Activated B cell treated with CpG ODN at 0.5 μM for 24 hours (primary cell): Measurements from ENCODE around the gene TAC4. TPM values are rescaled to one million over a fixed set of nuclear protein-coding genes. Genes with fewer than 3 reads are reported as not detected.

Experiments used
- ATAC-seq: fragments of 200-7000 bp; cut with Tn5 transposase; one replicate; pipeline ENCODE4 v1.10.0; 2021; ENCODE audit warnings: low read depth, mild to moderate bottlenecking, moderate library complexity
- CTCF ChIA-PET: fragments of 350-600 bp; sonication (Branson Sonifier 250); formaldehyde crosslinking; loops from one replicate; lab custom pipeline; 2021; ENCODE audit warnings: antibody characterized with exemption; lab: Charles Lee
- POLR2A ChIA-PET: fragments of 350-600 bp; sonication (Branson Sonifier 250); formaldehyde crosslinking; loops from one replicate; lab custom pipeline; 2021; ENCODE audit warnings: antibody characterized with exemption; lab: Charles Lee
- DNase-seq: peaks from one replicate; pipeline ENCODE4 v3.0.0; 2022
- H3K27ac Mint-ChIP-seq: one replicate; pipeline ENCODE4 v1.8.0; 2020; ENCODE audit warnings: mixed read lengths
- H3K27me3 Mint-ChIP-seq: one replicate; pipeline ENCODE4 v1.8.0; 2021; ENCODE audit warnings: mixed read lengths
- H3K36me3 Mint-ChIP-seq: one replicate; pipeline ENCODE4 v1.8.0; 2021; ENCODE audit warnings: low read depth, mixed read lengths
- H3K4me1 Mint-ChIP-seq: one replicate; pipeline ENCODE4 v1.8.0; 2021; ENCODE audit warnings: mixed read lengths
- H3K4me3 Mint-ChIP-seq: one replicate; pipeline ENCODE4 v1.8.0; 2020; ENCODE audit warnings: mild to moderate bottlenecking, mixed read lengths
- H3K9me3 Mint-ChIP-seq: one replicate; pipeline ENCODE4 v1.8.0; 2020; ENCODE audit warnings: mixed read lengths
- intact Hi-C: fragments of 100-400 bp; cut with micrococcal nuclease; formaldehyde crosslinking; loops from one replicate; pipeline ENCODE4 v1.15.1; 2024
- total RNA-seq: library from RNA; stranded (reverse); gene quantifications from 2 replicates; pipeline ENCODE4 v1.2.3, GENCODE V29; 2022
- TF ChIP-seq, protein P1 (sequence below): fragments of 200-600 bp; IDR thresholded peaks from one replicate; pipeline ENCODE4 v1.8.0; 2022; ENCODE audit warnings: antibody characterized with exemption, mild to moderate bottlenecking

The TAC4 gene
- total RNA-seq, 1 donor from 2014 or later = not detected

DNA sequence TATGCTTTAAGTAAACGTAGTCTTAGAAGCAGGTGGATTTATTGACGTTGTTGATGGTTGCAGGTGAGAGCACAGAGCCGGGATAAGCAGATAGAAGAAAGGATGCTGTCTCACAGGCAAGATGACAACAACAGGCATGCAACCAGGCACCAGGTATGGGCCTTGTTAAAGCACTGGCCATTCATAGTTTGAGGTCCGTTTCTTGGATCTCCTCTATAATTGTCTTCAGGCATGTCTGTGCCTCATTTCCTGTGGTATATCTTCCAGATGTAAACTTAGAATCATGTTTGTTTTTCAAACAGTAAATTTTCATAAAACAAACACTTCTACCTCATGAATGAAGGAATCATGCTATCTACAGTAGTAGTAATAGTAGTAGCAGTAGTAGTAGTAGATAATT lies 38.8 kb downstream of the TAC4 start:
- no peak for ATAC-seq

DNA sequence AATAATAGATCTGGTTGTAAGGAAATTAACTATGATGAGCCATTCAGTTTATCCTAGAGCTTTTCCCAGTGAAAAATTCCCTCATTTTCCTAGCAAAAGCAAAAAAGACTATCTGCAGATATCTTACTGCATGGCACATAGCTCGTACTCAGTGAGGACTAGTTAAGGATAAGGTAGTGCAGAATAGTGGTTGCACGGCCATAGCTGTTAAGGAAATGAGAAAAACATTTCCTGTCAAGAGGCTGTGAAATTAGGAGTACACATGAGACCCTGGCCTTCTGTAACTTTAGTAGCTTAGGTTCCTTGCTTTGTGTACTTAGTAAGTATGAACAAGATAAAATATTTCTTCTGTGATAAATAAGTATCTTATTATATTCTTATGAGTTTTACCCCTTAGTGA lies 49.1 kb downstream of the TAC4 start:
- CTCF ChIA-PET = no interaction called here
- TF ChIP-seq, protein P1, sequence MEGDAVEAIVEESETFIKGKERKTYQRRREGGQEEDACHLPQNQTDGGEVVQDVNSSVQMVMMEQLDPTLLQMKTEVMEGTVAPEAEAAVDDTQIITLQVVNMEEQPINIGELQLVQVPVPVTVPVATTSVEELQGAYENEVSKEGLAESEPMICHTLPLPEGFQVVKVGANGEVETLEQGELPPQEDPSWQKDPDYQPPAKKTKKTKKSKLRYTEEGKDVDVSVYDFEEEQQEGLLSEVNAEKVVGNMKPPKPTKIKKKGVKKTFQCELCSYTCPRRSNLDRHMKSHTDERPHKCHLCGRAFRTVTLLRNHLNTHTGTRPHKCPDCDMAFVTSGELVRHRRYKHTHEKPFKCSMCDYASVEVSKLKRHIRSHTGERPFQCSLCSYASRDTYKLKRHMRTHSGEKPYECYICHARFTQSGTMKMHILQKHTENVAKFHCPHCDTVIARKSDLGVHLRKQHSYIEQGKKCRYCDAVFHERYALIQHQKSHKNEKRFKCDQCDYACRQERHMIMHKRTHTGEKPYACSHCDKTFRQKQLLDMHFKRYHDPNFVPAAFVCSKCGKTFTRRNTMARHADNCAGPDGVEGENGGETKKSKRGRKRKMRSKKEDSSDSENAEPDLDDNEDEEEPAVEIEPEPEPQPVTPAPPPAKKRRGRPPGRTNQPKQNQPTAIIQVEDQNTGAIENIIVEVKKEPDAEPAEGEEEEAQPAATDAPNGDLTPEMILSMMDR = no peak
- Mint-ChIP-seq H3K4me3 (no peak overlapping the region), H3K9me3 (no peaks in the 10 kb centered on the region), H3K36me3 (peaks cover 83% of the 10 kb centered on the region), H3K27ac (no peak overlapping the region), H3K4me1 (peaks cover 7% of the 10 kb centered on the region), H3K27me3 (no peaks in the 10 kb centered on the region)
- DNase-seq (no peak), ATAC-seq (no peak)
- intact Hi-C loops = no loop called here
- POLR2A ChIA-PET = interaction anchor here (0.6 to 1.6 kb wide), 2 partner anchors 11 to 42 kb away, joined by 4 to 5 read pairs; partner anchors contain the start of gene KAT7

More for the DNA sequence above, 38.8 kb downstream of the TAC4 start:
- POLR2A ChIA-PET = no interaction called here
- Mint-ChIP-seq H3K4me3 (no peak overlapping the region), H3K27ac (no peak overlapping the region), H3K27me3 (no peaks in the 10 kb centered on the region), H3K4me1 (no peaks in the 10 kb centered on the region), H3K36me3 (peaks cover 71% of the 10 kb centered on the region), H3K9me3 (no peaks in the 10 kb centered on the region)
- TF ChIP-seq, protein P1 = no peak
- DNase-seq = no peak
- intact Hi-C loops = no loop called here
- CTCF ChIA-PET = no interaction called here

DNA sequence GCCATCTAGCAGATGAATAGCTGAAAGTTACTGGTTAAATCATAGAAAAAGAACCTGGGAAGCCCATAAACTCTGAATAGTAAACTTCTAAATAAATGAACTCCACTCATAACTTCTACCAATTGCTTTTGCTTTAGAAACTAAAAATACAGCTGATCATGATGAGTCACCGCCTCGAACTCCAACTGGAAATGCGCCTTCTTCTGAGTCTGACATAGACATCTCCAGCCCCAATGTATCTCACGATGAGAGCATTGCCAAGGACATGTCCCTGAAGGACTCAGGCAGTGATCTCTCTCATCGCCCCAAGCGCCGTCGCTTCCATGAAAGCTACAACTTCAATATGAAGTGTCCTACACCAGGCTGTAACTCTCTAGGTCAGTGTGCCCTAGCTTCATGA lies 49.7 kb downstream of the TAC4 start:
- H3K9me3 Mint-ChIP-seq = no peaks in the 10 kb centered on the region
- no peaks in the 10 kb centered on the region for H3K27me3 Mint-ChIP-seq
- H3K27ac Mint-ChIP-seq = no peak overlapping the region
- TF ChIP-seq, protein P1 = no peak
- H3K36me3 Mint-ChIP-seq = peaks cover 85% of the 10 kb centered on the region
- peaks cover 9% of the 10 kb centered on the region for H3K4me1 Mint-ChIP-seq
- intact Hi-C loops = no loop called here
- ATAC-seq (no peak), DNase-seq (no peak)
- CTCF ChIA-PET = no interaction called here
- POLR2A ChIA-PET = interaction anchor here (0.6 to 1.6 kb wide), 2 partner anchors 10 to 42 kb away, joined by 4 to 5 read pairs; partner anchors contain the start of gene KAT7
- no peak overlapping the region for H3K4me3 Mint-ChIP-seq

DNA sequence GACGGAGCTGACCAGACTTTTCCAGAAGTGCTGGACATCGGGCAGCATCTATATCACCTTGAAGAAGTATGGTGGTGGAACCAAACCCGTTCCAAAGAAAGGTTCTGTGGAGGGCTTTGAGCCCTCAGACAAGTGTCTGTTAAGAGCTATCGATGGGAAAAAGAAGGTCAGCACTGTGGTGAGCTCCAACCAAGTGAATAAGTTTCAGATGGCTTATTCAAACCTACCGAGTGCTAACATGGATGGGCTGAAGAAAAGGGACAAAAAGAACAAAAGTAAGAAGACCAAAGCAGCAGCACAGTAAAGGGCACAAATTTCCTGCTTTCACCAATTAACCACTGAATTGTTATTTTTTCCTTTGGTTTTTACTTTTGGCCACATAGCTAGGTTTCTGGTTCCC lies 52.5 kb downstream of the TAC4 start:
- peaks cover 89% of the 10 kb centered on the region for H3K36me3 Mint-ChIP-seq
- no peak overlapping the region for H3K4me3 Mint-ChIP-seq
- peaks cover 22% of the 10 kb centered on the region for H3K4me1 Mint-ChIP-seq
- ATAC-seq (no peak), DNase-seq (no peak)
- intact Hi-C loops = no loop called here
- no peaks in the 10 kb centered on the region for H3K27me3 Mint-ChIP-seq
- ChIA-PET CTCF (interaction anchor here (1.1 kb wide), 1 partner anchor 201 kb away, joined by 3 read pairs; no protein-coding TSS in a partner anchor), POLR2A (interaction anchor here (1.9 kb wide), 1 partner anchor 87 kb away, joined by 4 read pairs; the partner anchor contains the start of gene SLC35B1)
- TF ChIP-seq, protein P1 = no peak
- no peak overlapping the region for H3K27ac Mint-ChIP-seq
- no peaks in the 10 kb centered on the region for H3K9me3 Mint-ChIP-seq

DNA sequence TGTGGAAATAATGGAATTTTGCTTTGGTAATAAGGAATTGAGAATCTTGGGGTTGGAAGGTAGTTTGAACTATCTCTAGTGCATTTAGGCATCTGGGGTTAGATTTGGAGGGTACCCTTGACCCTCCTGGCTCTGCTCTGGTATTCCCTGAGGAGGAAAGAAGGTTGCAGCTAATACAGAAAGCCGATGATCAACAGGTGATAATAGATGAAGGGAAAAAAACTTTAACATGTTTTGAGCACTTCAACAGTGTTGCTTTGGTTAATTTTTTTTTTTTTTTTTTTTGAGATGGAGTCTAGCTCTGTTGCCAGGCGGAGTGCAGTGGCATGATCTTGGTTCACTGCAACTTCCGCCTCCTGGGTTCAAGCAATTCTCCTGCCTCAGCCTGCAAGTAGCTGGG lies 54.6 kb downstream of the TAC4 start:
- Mint-ChIP-seq H3K4me1 (peaks cover 36% of the 10 kb centered on the region), H3K4me3 (no peak overlapping the region), H3K27ac (no peak overlapping the region), H3K36me3 (peaks cover 86% of the 10 kb centered on the region), H3K27me3 (no peaks in the 10 kb centered on the region), H3K9me3 (no peaks in the 10 kb centered on the region)
- ChIA-PET CTCF (no interaction called here), POLR2A (interaction anchor here (0.6 to 0.8 kb wide), 2 partner anchors 45 to 78 kb away, joined by 3 read pairs; no protein-coding TSS in a partner anchor)
- TF ChIP-seq, protein P1 = no peak
- DNase-seq (no peak), ATAC-seq (no peak)
- intact Hi-C loops = no loop called here
